Fibroblast of peridontal ligament (primary cell): ENCODE measurements around the gene ORMDL3.
A peak's percentile ranks its signal among the peaks of the same experiment; 100 is the strongest.
"Not testable (repeated sequence)": the region's sequence is repeated elsewhere in the genome, so short reads cannot be mapped to it uniquely, and the experiment has no call there.

Experiments
- DNase-seq: peaks from one replicate; pipeline ENCODE4 v3.0.0-alpha.2; 2010; ENCODE audit errors: extremely low read depth

Gene ORMDL3

GRCh38 chr17:39925282-39926134, 1.9 kb downstream of the ORMDL3 start:
- DNase-seq: no peak

GRCh38 chr17:39924691-39925055, 2.7 kb downstream of the ORMDL3 start:
- DNase-seq: no peak

- peak; percentile 28 for DNase-seq
Observed at GRCh38 chr17:39923836-39924690, 3.3 kb downstream of the ORMDL3 start.

- DNase-seq: no peak
Observed at GRCh38 chr17:39923230-39923629, 4.2 kb downstream of the ORMDL3 start.

GRCh38 chr17:39922006-39922405, 5.4 kb downstream of the ORMDL3 start:
- DNase-seq: no peak

GRCh38 chr17:39921323-39921722, 6.1 kb downstream of the ORMDL3 start:
- DNase-seq: no peak

- no peak for DNase-seq
Observed at GRCh38 chr17:39920218-39921210, 6.9 kb downstream of the ORMDL3 start.

- no peak for DNase-seq
Observed at GRCh38 chr17:39919087-39919683, 8.2 kb downstream of the ORMDL3 start.

GRCh38 chr17:39916918-39917317, 10.5 kb downstream of the ORMDL3 start:
- DNase-seq: peak; percentile 27

GRCh38 chr17:39915559-39915958, 11.8 kb downstream of the ORMDL3 start:
- DNase-seq: no peak

- DNase-seq: no peak
Observed at GRCh38 chr17:39913989-39914388, 13.4 kb downstream of the ORMDL3 start.

GRCh38 chr17:39908789-39909352, 18.5 kb downstream of the ORMDL3 start:
- no peak for DNase-seq

GRCh38 chr17:39904990-39905288, 22.5 kb downstream of the ORMDL3 start:
- DNase-seq: no peak

- DNase-seq: peak; percentile 50
Observed at GRCh38 chr17:39903158-39903884, 24.1 kb downstream of the ORMDL3 start.

GRCh38 chr17:39902027-39902426, 25.4 kb downstream of the ORMDL3 start:
- DNase-seq: not testable (repeated sequence)

- DNase-seq: no peak
Observed at GRCh38 chr17:39899215-39899614, 28.2 kb downstream of the ORMDL3 start.

GRCh38 chr17:39898088-39898487, 29.3 kb downstream of the ORMDL3 start:
- no peak for DNase-seq

- no peak for DNase-seq
Observed at GRCh38 chr17:39894681-39895376, 32.6 kb downstream of the ORMDL3 start.

GRCh38 chr17:39889200-39889599, 38.2 kb downstream of the ORMDL3 start:
- no peak for DNase-seq

GRCh38 chr17:39887078-39887477, 40.3 kb downstream of the ORMDL3 start:
- no peak for DNase-seq
